Testis (tissue), 2 donors: ENCODE measurements around the gene CACNA1I.

ENCODE experiments used
- POLR2A ChIP-seq: fragments of 450-650 bp; IDR thresholded peaks from one replicate; pipeline ENCODE4 v1.6.1; 2017; ENCODE audit warnings: antibody characterized with exemption, mild to moderate bottlenecking, moderate library complexity
- TF ChIP-seq, protein P1 (sequence below), 3 experiments: fragments of 450-650 bp in 2 of 3; fragments of 200-600 bp in 1 of 3; sonication (generic) in 1 of 3; IDR thresholded peaks; one replicate each; pipeline ENCODE4 v1.5.1; 2016 to 2019; ENCODE audit warnings: antibody characterized with exemption in 3 of 3, mild to moderate bottlenecking in 2 of 3, moderate library complexity in 1 of 3

DNA sequence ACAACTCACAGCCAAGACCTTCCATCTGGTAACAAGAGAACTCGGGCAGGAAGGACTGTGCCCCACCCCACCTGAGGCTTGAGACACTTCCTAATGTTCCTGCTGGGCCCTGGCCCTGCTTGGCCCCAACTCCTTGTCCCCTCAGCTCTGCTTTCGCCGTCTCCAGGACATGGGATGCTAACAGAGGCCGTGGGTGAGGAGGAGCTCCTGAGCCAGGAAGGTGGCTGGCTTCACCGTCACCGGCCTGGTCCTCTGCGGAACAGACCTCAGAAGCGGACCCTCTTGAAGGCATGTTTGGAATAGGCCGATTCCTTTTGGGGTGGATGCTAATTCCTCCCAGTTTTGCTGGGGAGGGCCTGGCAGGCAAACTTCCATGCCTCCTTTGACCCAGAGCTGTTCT lies 154.3 kb downstream of the CACNA1I start:
- no peak for TF ChIP-seq POLR2A
- TF ChIP-seq, protein P1, sequence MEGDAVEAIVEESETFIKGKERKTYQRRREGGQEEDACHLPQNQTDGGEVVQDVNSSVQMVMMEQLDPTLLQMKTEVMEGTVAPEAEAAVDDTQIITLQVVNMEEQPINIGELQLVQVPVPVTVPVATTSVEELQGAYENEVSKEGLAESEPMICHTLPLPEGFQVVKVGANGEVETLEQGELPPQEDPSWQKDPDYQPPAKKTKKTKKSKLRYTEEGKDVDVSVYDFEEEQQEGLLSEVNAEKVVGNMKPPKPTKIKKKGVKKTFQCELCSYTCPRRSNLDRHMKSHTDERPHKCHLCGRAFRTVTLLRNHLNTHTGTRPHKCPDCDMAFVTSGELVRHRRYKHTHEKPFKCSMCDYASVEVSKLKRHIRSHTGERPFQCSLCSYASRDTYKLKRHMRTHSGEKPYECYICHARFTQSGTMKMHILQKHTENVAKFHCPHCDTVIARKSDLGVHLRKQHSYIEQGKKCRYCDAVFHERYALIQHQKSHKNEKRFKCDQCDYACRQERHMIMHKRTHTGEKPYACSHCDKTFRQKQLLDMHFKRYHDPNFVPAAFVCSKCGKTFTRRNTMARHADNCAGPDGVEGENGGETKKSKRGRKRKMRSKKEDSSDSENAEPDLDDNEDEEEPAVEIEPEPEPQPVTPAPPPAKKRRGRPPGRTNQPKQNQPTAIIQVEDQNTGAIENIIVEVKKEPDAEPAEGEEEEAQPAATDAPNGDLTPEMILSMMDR (IDR thresholded peaks at IDR 0.05): no peak
